SIG-M5 treated with dmso at 0.1 percent for 504 hours (cell line): ENCODE measurements around the gene TICAM2.

Experiments used
- DNase-seq: peaks from one replicate; lab custom pipeline; 2025; ENCODE audit not compliant: unreplicated experiment; lab: John Stamatoyannopoulos, UW

TICAM2 gene

DNA sequence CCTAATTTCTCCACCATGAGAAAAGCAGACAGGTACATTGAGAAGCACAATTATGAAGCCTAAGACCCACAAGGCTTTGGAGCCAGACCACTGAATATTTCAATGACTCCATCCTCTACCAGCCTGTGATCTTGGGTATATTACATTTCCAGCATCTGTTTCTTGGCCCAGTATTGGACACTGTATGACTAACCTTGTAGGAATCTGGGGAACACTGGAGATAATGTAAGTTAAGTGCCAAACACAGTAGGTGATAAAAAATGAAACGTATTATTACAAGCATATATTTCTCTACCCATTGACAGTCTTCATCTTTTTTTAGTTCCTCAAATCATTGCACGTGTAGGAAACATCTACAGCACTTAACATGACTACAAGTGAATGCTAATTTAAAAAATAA is 29.1 kb downstream of the TICAM2 start:
- DNase-seq = no peak

DNA sequence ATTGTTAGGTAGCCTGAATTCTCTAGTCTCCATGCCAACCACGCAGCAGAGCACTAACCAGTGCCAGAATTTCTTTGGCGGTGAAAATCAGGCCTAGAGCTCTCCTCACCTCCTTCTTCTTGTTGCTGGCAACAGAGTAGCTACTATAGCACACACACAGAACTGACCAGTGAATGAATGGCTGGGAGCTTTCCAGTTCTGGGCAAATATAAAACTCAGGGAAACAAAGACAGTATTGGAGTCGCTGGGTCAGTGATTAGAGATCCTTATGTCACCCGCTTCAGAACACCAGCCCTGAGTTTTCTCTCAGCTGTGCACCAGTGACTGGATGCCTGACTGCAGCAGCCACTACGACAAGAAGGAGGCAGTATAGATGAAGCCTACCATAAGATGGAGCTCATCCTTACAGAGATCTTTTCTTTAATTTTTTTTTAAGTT is 30.8 kb downstream of the TICAM2 start:
- no peak for DNase-seq

DNA sequence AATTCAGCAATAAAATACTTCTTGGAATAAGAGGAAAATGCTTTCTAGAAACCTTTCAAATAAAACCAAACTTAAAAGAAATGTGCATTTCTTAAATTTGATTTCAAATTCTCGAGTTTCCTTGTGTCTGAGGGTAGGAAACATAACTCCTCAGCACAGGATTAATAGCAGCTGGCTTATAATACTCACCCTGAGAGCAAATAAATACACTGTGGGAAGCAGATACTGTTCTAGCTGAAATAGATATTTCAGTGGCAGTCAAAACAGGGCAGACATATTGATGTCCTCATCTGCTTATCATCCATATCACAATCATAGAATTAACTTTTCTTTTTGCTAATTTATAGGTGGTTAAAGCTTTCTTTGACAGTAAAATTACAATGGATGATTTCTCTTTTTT is 33.6 kb downstream of the TICAM2 start:
- DNase-seq = no peak

- DNase-seq = no peak
Measured at GRCh38 chr5:115565233-115565632, 37.0 kb downstream of the TICAM2 start.

GRCh38 chr5:115561176-115561575 is 41.1 kb downstream of the TICAM2 start:
- no peak for DNase-seq

- no peak for DNase-seq
Measured at GRCh38 chr5:115559524-115559923, 42.8 kb downstream of the TICAM2 start.

GRCh38 chr5:115558388-115558956 is 43.8 kb downstream of the TICAM2 start:
- no peak for DNase-seq

DNA sequence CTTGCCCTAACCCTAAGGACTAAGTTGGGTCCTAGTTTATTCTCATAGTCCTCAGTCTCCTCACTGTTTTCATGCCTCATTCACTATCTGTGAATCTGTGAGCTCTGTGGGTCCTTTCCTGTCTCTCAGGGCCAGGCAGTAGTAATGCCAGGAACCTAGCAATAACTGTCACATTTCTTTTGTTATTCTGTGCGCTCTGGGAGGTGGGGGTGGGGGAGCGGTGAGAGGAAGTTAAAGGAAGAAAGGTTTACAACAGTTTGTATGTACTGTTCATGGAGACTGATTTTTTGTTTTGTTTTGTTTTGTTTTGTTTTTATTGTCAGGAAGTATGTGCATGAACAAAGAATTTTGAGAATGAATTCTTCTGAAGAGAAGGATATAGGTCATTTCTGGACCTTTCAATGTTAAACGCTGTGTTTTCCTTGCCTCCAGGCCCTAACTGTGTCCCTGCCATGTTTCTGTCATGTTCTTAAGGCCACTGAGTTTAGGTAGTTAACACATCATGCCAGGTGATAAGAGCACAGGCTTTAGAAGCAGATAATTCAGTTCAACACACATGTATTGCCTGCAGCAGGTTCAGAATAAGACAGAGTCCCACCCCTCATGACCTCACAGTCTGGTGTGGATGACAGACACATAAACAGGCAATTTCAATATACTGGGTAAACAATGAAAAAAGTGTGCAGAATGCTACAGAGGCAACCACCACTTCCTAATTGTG is 44.5 kb downstream of the TICAM2 start:
- DNase-seq = no peak

DNA sequence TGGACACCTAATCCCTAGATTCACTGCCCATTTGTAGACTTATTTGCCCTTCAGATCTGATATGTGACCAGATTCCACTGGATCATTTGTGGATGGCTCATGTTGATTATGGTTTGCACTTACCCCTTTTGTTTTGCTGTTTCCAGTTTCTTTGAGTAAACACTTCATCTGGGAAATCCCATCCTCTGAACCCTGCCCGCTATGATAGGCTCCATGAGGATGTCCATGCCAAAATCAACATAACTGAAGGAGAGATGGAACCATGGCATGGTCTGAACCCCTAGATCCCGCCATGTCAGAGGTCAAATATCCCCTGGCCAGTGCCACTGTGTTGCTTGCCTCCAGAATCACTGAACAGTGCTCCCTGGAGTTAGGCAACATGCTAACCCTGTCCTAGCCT is 46.0 kb downstream of the TICAM2 start:
- no peak for DNase-seq

DNA sequence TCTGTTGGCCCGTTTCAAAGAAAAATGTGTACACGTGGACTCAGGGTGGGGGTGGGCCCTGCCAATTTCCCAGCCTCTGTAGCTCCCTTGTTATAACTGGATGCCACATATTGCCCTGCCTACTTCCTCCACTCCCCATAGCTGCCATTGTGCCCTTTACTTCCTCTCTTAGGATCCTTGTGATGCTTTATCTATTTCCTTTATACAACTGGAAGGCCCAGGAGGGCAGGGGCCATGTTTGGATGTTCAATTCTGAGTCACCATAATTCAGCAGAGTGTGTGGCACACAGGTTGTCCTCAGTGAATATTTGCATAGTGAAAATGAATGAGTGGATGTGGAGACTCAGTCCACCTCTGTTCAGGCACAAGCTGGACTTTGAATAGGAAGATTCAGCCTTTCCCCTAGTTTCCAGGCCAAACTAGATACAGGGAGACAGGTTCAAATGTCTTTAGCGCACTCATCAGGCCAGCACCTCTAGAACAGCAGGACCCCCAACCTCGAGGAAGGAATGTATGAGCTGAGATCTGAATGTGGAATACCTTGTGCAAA is 47.1 kb downstream of the TICAM2 start:
- DNase-seq = no peak

GRCh38 chr5:115553082-115553481 is 49.2 kb downstream of the TICAM2 start:
- DNase-seq = no peak

DNA sequence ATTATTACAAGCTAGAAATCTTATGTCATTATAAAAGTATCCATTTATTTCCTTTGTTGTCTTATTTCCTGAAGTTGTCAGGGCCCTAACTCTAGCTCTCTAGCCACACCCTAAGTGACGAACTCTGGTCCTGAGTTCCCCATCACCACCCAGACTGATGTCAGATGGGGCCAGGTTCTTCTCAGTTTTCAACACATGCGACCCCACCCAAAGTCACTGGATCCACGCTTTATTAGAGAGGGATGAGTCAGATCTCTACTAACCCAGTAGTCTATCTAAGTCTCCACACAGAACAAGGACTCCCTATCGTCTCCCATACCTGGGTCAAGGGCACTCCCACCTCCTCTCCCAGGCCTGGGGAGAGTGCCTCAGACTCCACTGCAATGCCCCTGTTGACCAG is 50.9 kb downstream of the TICAM2 start:
- no peak for DNase-seq

DNA sequence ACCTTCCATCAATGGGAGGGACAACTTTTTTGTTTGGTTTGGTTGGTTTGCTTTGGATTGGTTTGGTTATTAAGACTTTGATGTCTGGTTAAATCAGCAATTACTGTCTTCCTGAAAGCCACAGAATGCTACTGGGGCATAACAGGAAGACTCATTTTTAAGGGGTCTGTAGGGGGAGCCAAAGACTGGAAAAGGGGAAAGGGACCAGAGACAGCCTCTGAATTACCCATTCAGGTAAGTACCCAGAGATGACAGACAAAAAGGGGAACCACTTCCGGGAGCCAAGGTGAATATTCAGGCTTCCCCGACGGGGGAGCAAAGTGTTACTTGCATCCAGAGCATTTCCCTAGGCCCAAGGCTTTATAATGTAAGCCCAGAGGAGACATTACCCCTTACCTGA is 53.1 kb downstream of the TICAM2 start:
- DNase-seq = no peak

DNA sequence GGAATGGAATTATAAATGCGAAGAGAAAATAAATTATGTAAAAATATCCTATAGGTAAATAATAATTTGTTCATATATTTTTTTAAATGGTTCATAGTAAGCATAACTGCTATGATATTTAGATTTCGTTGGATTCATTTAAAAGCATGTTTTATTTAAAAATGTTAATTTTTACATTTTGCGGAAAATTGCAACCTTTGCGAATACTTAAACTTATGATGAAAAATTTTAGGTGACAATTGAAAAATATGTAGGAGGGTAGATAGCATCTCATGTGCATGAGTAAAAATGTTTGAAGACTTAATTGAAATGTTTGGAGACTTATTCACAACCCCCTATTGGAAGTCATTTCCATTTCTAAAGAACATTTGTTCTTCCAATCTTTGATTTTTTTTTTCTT is 53.6 kb downstream of the TICAM2 start:
- DNase-seq = no peak

- DNase-seq = no peak
Measured at GRCh38 chr5:115545351-115545882, 56.9 kb downstream of the TICAM2 start.

GRCh38 chr5:115544436-115545350 is 57.6 kb downstream of the TICAM2 start, which contains the start of gene FEM1C:
TSS of gene FEM1C (minus strand) at chr5:115544775. CDS start at chr5:115543493, 1,282 bp downstream.
- DNase-seq = peak; percentile 96

- peak; percentile 81 for DNase-seq
Measured at GRCh38 chr5:115544043-115544435, 58.2 kb downstream of the TICAM2 start.

- peak; percentile 81 for DNase-seq
Measured at GRCh38 chr5:115543365-115544042, 58.8 kb downstream of the TICAM2 start.

DNA sequence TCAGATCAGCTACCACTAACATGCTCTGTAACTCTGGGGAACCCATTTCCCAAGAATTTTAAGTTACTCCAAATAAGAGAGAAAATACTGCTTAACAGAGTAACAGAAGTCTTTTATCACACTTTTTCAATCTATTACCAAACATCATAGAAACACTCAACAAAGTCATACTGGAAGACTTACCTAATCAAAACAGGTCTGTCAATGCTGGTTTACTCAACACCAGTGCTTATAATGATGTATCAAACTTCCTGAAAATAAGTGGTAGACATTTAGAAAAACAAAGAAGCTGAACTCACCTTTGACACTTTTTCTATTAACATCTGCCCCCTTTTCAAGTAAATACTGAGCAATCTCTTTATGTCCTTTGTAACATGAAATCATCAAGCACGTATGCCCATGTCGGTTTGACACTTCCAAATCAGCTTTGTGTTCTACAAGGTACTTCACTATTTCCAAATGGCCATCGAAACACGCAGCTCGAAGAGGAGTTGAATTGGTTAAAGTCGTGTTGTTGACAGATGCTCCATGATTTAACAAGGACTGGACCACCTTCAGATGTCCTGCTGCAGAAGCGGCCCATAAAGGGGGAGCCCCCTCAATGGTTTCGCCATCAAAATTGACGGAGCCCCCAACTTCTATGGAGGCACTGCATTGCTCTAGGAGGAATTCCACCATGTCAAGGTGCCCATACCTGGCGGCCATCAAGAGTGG is 59.5 kb downstream of the TICAM2 start:
- DNase-seq = peak; percentile 24

GRCh38 chr5:115542086-115542485 is 60.2 kb downstream of the TICAM2 start:
- DNase-seq = no peak
